H1 (cell line): Measurements from ENCODE around the gene TTC31. TPM values are rescaled to one million over a fixed set of nuclear protein-coding genes. Genes with fewer than 3 reads are reported as not detected.

Experiments used
- CEBPB ChIP-seq: IDR thresholded peaks from 2 replicates; pipeline ENCODE4 v1.6.1; 2012; ENCODE audit warnings: low read depth, low read length
- HDAC6 ChIP-seq: IDR thresholded peaks from one replicate; pipeline ENCODE4 v1.7.1; 2012; ENCODE audit warnings: low read depth, mild to moderate bottlenecking, inconsistent platforms, low read length, moderate library complexity
- JUN ChIP-seq: IDR thresholded peaks from 2 replicates; pipeline ENCODE4 v1.6.1; 2011; ENCODE audit warnings: low read depth, mild to moderate bottlenecking, improper control_type of control experiment, low read length
- POLR2AphosphoS5 ChIP-seq: IDR thresholded peaks from 2 replicates; pipeline ENCODE4 v1.6.1; 2011; ENCODE audit warnings: low read depth, low read length
- SAP30 ChIP-seq: fragments of 300-600 bp; sonication (generic); IDR thresholded peaks from 2 replicates; pipeline ENCODE4 v1.7.1; 2012; ENCODE audit warnings: low read length, moderate library complexity, mild to moderate bottlenecking, inconsistent platforms; ENCODE audit not compliant: insufficient read depth, insufficient replicate concordance
- SUZ12 ChIP-seq: fragments of 200-600 bp; sonication (generic); IDR thresholded peaks from 2 replicates; pipeline ENCODE4 v1.6.1; 2012; ENCODE audit warnings: mild to moderate bottlenecking, inconsistent platforms, low read length, moderate library complexity, mixed read lengths
- TBP ChIP-seq: IDR thresholded peaks from 2 replicates; pipeline ENCODE4 v1.6.1; 2011; ENCODE audit warnings: low read depth, low read length, improper control_type of control experiment
- polyA plus RNA-seq, 7 experiments: library from polyadenylated mRNA; depleted of rRNA in 3 of 7; stranded (reverse) in 5 of 7; unstranded in 2 of 7; fragments of >200 nt in 5 of 7; fragments of 200-250 nt in 2 of 7; gene quantifications; 1 replicate in 5 of 7; 2 replicates in 1 of 7; 4 replicates in 1 of 7; pipeline versions ENCODE4 v1.2.1 to v1.2.3, GENCODE V29; 2011 to 2013; ENCODE audit warnings: missing spikeins in 2 of 7, mixed read lengths in 2 of 7
- total RNA-seq: library from RNA; stranded (reverse); fragmentation: NEBNext Ultra II Directional; extraction: Animal tissue kit (Norgen Biotek cat#: 25700); gene quantifications from 2 replicates; pipeline ENCODE4 v1.2.1, GENCODE V29; 2021

TTC31 gene
- total and polyA plus RNA-seq, 2 of the 8 experiments (the other 6 are each of a cell fraction or from before 2014, with no cell fraction given) = 28.8 to 29.9 TPM

DNA sequence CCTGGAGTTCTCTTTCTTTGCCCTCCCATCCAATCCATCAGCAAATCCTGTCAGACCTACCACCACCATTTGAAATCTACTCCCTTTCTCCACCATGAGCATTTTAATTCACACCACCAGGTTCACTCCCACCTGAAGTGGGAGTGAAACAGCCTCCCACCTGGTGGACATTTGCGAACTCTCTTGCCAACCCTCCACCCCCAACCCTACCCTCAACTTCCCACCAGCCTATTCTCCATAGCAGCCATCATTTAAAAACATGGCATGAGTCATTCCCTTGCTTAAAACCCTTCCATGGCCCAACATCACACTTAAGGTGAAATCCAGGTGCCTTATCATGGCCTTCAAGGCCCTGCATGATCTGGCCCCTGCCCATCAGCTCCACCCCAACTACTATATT lies 44.6 kb upstream of the TTC31 start (continued):
- TF ChIP-seq HDAC6 = no peak
- no peak for TF ChIP-seq SUZ12
- TF ChIP-seq SAP30 = no peak
- no peak for TF ChIP-seq JUN
- TF ChIP-seq POLR2AphosphoS5 = no peak
- no peak for TF ChIP-seq CEBPB
- no peak for TF ChIP-seq TBP
- TF ChIP-seq, all 59 proteins: peak for 0
